HG03064 (cell line): ENCODE results near the gene POGK.
"Not testable (repeated sequence)": the region's sequence is repeated elsewhere in the genome, so short reads cannot be mapped to it uniquely, and the experiment has no call there.

Experiments used
- ATAC-seq: cut with Tn5 transposase; IDR thresholded peaks from one replicate; pipeline ENCODE4 v1.9.1; 2021; ENCODE audit warnings: low read depth; ENCODE audit not compliant: unreplicated experiment

Gene POGK

DNA sequence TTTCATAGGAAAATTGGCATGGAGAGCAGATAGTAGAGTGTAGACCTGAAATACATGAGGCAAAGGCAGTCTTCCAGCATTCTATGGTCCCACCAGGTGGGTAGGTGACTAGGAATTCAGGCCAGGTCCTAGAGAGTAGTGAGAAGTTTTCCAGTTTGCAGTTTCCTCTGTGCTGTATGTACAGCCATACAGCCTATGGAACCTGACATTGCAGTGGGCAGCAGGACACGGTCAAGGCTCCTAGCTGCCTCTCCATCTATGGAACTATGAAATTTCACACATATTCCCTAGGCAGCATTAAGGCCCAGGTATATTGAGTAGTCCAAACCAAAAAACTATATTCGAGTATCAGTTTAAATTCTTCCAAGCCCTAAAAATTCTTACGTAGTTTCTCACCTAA is 16.3 kb downstream of the POGK start:
- ATAC-seq = no peak

DNA sequence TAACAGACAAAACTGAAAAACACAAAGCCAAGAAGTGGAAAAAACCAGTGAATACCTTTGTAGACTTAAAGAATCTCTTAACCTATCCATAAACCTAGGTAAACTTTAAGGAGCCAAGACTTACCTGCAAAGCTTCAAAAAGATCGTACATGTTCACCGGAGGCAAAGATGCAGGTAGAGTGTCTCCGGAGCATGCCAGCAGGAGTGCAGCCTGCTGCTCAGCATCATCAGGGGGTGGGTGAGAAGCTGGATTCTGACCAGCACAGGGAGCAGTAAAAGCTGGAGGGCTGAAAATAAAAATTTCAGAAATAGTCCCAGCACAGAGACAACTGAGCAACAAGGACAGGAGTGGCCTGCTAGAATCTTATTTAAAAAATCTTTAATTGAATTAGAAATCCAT is 18.7 kb downstream of the POGK start:
- no peak for ATAC-seq

DNA sequence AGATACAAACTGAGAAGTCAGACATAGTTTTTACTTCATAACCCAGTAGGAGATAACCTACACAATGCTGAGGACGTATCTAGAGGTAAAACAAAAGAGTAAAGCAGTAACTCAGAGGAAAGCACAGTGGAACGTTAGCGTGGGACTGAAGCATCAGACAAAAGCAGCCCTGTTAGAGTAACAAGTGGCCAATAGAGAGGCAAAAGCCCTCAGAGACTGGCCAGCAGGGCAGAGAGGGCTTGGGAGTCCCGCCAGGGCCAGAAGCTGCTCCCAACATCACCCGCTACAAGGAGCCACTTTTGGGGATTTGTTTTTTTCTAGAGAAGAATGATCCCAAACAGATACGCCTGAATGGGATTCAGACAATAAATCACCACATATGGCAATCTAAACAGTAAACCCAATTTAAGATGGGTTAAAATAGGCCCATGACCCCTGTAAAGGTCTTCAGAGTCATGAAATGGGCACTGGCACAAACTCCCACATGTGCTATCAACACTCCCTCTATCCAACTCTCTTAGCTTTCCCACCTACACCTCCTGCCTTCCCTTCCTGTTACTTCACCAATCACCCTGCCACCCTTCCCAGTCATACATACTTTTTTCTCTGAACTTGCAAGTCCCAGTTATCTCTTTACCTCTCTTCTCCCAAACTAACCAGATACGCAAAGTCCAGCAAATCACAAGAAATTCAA is 19.6 kb downstream of the POGK start:
- ATAC-seq = no peak

DNA sequence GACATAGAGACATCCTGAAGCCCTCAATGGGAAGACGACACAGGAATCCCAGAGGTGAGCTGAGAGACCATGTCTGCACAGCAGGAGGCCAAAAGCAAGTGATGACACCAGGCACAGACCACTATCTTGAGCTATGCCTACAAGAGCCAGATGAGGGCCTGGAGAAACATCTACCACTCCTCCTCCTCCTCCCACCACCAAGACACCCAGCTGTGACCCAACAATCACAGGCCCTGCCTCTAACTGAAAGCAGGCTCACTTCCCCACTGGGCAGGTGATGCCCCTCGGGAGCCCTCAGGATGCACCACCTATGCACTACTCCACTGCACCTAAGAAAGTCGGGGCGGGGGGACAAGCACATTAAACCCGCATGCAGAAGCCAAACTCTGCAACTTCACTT is 20.3 kb downstream of the POGK start:
- ATAC-seq = no peak

DNA sequence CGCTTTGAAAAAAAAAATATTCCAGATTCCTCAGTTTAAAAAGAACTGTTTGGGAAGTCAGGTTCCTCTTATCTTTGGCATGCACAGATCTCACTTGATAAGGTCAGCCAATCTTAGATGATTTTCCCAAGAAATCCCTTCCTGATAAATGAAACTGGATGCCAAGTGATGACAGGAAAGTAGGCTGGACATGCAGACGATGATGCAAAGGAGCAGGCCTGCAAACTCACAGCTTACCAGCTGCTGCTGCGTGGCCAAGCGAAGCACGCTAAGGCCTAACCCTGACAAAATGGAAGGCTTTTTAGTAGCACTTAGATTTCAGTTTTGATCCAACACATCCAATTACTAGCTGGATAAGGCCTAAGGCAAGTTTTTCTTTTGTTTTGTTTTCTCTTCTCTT is 26.7 kb downstream of the POGK start:
- ATAC-seq = no peak

DNA sequence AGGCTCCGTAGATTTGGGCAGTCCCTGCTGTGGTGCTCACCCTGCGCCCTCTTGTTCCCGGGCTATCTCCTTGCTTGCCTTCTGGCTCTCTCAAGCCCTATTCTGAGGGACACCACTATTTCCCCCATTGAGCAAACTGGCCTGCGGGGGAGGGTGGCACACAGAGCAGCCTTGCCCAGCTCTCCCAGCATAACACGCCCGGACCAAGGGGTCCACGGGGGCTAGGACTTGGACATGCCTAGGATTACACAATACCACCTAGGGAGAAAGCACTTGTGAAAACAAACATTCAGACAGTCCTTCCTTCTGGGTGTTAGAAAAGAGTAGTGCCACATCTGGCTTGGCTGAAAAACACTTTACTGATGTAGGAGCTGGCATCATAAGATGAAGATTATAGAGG is 29.4 kb downstream of the POGK start:
- no peak for ATAC-seq

DNA sequence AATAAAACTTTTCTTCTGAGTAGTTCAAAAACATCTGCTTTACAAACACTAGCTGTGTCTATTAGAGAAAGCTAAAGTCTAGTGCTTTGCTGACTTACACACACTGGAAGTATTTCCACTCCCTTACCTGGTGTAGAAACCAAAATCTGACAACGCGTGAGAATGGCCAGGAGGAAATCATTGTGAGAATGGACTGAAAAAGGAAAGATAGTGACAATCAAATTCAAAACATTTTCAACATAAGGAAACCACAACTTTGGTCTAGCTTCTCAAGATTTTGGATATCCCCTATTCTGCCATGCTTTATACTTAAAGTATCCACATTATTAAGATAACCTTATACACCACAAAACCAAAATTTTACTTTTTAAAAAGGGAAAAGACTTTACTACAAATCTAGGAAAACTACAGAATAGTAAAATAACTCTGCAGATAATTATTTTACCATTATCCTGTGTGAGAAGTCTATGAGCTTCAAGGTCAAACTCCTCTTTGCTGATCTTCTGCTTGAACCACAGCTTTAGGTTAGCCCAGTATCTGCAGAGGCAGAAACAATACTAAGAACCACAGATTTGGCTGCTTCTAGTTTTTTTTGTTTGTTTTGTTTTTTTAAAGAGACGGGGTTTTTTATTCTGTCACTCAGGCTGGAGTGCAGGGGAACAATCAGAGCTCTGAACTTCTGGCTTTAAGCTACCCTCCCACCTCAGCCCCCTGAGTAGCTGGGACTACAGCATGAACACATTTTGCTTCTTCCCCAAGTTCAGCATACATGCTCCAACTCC is 30.2 kb downstream of the POGK start:
- no peak for ATAC-seq

DNA sequence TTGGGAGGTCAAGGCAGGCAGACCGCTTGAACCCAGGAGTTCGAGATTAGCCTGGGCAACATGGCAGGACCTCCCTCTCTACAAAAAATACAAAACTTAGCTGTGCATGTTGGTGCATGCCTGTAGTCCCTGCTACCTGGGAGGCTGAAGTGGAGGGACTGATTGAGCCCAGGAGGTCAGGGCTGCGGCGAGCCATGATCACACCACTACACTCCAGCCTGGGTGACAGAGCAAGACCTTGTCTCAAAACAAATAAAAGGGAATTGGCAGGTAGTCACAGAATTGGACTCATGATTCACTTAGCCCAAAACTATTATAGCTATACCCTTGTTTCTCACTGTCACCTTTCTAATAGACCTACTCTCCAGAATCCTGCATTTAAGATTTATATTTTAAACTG is 31.3 kb downstream of the POGK start:
- no peak for ATAC-seq

DNA sequence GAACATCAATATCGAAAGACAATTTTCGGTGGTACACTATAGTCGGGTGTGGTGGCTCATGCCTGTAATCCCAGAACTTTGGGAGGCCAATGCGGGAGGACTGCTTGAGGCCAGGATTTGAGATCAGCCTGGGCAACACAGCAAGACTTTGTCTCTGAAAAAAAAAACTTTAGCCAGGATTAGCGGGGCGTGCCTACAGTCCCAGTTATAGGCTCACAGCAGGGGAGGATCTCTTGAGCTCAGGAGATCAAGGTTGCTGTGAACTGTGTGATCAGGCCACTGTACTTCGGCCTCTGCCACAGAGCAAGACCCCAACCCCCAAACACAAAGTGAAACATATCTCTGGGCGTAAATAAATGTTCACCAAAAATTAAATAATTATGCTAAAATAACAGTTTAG is 35.2 kb downstream of the POGK start:
- ATAC-seq = no peak

DNA sequence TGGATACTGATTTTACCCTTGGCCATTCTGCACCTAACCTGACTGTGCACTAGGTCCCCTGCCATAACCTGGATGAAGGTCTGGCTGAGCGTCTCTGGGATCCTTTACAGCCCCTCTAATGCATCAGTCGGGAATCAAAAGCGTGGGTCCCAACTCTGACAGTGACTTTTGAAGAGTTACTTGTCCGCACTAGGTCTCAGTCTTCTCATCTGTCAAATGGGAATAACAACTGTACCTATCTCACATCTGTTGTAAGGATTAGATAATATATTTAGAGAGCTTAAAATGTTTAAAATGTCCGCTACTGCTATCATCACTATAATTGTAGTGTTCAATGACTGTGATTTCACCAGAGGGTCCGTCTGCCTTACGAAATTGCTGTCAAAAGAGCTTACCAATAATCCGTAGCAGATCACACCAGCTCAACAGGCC is 36.0 kb downstream of the POGK start:
- ATAC-seq = no peak

DNA sequence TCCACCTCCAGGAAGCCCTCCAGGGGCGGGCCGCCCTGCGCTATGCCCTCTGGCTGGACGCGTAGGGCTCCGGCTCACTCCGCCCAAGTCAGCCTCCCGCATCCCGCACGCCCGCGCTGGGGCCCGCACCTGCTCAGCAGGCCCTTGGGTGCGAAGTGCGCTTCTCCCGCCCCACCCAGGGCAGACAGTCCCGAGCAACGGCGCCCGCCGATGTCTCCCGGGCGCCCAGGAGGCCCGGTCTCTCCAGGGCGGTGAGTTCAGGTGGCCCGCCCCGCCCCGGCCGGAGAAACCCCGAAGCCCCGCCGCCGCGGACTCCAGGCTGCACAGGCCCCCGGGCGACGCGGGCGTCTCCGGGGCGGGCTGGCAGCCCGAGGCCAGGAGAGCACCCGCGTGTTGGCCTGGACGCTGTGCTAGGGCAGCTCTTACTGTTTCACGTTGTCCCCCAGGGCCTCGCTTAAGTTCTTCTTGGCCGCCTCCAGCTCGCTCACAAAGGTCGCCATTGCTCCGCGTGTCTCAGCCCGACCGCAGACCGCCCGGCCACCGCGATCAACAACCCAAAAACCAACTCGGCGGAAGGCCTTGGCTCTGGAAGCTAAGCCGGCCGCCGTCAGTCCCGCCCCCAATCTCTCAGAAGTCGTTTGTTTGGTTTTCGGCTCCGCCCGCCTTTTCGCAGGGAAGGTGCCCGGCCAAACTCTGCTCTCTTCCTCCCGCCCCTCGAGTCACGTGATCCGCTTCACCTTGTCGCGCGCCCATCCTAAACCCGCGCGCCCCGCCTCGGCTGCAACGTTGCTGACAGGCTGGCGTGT is 36.7 kb downstream of the POGK start, which contains the start of gene TADA1:
Gene TADA1, minus strand, starts transcription at position 531 of the 806 bp plus-strand sequence. Its CDS starts 31 bp downstream, at position 500.
- peak; percentile 92 for ATAC-seq

DNA sequence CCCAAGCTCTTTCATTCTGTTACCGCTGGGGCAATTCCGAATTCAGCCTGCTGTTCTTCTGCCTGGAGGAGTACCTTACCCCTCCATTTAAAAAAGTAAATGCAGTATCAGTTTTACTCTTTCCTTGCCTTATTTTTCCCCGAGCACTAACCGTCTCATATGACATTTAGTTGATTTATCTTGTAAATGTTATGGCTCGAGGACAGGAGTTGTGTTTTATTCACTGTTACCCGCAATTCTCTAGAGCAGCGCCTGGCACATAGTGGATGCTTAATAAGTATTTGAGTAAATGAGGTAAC is 37.2 kb downstream of the POGK start:
- ATAC-seq = peak; percentile 4

DNA sequence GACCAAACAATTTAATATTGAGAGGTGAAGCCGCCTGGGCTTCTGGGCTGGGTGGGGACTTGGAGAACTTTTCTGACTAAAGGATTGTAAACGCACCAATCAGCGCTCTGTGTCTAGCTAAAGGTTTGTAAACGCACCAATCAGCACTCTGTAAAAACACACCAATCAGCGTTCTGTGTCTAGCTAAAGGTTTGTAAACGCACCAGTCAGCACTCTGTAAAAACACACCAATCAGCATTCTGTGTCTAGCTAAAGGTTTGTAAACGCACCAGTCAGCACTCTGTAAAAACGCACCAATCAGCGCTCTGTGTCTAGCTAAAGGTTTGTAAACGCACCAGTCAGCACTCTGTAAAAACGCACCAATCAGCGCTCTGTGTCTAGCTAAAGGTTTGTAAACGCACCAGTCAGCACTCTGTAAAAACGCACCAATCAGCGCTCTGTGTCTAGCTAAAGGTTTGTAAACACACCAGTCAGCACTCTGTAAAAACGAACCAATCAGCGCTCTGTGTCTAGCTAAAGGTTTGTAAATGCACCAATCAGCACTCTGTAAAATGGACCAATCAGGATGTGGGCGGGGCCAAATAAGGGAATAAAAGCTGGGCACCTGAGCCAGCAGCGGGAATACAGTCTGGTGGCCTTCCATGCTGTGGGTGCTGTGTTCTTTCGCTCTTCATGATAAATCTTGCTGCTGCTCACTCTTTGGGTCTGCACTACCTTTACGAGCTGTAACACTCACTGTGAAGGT is 39.1 kb downstream of the POGK start:
- not testable (repeated sequence) for ATAC-seq

DNA sequence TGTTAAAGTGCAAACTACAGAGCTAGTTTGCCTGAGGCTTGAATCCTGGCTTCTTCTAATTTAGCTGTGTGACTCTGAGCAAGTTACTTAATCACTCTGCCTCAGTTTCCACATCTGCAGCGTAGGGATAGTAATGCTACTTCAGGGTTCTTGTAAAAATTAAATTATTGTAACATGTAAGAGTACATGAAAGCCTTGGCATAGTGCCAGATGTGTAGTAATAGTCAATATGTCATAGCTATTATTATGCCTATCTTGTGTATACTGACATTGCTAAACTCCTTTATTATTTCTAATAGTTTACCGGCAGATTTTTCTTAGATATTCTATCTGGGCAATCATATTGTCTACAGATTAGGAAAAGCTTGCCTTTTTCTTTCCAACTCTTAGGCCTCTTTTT is 43.6 kb downstream of the POGK start:
- ATAC-seq = no peak

DNA sequence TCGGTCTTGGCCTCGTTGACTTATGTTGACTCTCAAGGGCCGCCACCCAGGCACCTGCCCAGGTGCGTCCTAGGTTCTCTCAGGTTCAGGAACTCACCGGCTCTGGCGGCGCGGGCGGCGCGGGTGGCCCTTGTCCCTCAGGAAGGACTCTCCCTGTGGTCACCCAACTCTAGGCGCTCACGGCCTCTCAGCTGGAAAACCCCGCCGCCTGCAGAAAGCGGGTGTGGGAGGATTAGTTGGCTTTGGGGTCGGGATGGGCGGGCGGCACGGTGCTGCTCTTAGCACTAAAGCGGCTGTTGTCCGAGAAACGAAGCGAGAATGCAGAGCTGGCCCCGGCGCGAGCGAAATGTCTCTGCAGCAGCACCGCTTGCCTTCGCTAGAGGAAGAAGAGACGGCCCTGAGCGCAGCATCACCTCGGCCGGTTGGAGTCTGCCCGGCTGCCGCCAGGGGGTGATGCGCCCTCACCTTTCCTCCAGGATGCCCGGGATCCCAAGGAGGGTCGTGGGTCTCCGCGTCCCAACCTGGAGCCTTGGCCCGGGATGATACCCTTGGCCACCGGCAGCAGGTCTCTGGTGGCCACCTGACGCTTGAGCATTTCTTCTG is 44.9 kb downstream of the POGK start:
- no peak for ATAC-seq

DNA sequence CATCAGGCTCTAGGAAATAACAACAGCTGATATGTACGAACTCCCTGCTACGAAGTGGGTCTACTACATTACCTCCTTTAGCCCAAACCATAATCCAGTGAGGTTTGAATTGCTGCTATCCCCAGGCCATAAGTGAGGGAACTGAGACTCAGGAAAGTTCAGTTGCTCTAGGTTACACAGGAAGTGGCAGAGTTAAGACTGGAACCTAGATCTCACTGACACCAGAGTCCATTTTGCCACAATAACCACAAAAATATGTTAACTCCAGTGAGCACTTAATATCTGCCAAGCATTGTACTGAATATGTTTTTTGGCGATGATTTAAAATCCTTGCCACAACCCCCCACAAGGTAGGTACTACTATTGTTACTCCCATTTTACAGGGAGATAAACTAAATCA is 45.7 kb downstream of the POGK start:
- ATAC-seq = no peak

DNA sequence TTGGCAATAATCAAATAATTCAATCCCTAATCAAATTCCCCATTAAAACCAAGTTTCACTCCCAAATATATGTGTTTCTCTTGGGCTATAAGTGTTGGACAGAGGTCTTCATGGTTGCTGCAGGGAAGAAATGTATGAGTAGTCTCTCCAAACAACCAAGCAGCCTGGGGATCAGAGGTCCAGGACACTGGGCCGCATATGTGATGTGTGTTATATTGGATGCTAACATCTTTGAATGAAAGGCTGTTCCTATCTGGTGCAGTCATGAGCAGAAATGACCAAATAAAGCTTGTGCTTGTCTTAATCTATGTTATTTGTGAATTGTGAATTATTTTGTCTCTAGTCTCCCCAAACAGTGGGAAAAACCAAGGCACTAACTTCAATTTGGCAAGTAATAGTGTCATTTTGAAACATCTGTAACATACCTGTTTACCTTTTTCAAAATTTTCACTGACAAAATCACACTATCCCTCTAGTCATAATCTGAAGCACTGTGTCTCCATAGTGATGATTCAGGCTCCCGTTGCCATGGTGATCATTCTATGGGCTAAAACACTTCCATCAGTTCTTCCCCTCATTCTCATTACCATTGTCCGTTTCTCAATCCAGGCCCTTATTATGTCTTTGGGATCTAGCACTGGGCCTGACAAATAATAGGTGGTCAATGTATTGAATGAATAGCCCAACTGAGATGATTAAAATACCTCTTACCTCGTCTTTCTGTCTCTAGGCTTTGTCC is 49.3 kb downstream of the POGK start:
- ATAC-seq = no peak

DNA sequence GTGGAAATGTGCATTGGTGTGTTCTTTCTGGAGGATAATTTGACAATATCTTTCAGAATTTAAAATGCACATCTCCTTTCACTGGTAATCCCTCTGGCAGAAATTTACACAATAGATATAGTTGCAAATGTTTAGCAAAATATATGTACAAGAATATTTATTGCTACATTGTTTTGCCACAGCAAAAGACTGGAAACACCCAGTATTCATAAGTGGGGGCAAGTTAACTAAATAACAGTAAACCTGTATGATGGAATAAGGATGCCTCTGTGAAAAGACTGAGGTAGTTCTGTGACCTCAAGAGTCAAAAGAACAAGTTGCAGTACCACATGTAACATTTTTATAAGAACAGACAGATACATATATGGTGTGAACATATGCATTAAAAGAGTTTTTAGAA is 50.5 kb downstream of the POGK start:
- ATAC-seq = no peak

DNA sequence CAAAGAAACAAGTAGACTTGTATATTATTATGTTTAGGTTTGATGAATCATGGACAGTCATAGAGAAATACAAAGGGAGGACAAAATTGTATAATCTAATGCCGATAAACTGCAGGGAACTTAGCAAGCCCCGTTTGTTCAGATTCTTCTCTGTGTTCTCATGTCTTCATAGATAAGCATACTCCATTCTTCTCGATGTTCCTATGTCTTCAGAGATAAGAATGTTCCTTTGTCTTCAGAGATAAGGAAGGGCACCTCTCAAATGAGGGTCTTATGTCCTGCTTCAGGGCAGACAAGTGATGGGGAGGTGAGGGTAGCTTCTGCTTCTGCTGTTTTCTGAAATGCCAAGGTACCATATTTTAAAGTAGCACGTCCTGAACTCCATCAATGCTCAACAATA is 56.5 kb downstream of the POGK start:
- no peak for ATAC-seq

DNA sequence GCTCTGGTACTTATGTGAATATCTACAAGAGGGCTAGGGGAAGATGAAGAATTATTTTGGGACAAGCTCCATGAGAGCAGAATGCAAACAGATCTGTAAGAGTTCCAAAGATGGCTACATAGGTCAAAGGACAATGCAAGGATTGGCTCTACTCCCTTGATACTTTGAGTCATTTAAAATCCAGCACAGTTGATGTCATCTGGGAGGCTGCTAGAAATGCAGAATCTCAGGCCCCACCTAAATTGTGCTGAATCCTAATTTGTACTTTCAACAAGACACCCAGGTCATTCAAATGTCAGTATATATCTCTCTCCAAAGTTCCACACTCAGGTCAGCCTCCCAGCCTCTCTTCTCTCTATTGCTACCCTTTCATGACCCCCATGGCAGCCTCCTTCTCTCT is 60.5 kb downstream of the POGK start:
- no peak for ATAC-seq
